GM18526 (cell line): Measurements from ENCODE around the gene PIP5K1A.
A peak's percentile ranks its signal among the peaks of the same experiment; 100 is the strongest.

ENCODE experiments used
- POLR2A ChIP-seq: IDR thresholded peaks from 3 replicates; pipeline ENCODE4 v1.6.1; 2011; ENCODE audit not compliant: insufficient read length; ENCODE audit errors: extremely low read depth

Gene PIP5K1A, protein sequence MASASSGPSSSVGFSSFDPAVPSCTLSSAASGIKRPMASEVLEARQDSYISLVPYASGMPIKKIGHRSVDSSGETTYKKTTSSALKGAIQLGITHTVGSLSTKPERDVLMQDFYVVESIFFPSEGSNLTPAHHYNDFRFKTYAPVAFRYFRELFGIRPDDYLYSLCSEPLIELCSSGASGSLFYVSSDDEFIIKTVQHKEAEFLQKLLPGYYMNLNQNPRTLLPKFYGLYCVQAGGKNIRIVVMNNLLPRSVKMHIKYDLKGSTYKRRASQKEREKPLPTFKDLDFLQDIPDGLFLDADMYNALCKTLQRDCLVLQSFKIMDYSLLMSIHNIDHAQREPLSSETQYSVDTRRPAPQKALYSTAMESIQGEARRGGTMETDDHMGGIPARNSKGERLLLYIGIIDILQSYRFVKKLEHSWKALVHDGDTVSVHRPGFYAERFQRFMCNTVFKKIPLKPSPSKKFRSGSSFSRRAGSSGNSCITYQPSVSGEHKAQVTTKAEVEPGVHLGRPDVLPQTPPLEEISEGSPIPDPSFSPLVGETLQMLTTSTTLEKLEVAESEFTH

DNA sequence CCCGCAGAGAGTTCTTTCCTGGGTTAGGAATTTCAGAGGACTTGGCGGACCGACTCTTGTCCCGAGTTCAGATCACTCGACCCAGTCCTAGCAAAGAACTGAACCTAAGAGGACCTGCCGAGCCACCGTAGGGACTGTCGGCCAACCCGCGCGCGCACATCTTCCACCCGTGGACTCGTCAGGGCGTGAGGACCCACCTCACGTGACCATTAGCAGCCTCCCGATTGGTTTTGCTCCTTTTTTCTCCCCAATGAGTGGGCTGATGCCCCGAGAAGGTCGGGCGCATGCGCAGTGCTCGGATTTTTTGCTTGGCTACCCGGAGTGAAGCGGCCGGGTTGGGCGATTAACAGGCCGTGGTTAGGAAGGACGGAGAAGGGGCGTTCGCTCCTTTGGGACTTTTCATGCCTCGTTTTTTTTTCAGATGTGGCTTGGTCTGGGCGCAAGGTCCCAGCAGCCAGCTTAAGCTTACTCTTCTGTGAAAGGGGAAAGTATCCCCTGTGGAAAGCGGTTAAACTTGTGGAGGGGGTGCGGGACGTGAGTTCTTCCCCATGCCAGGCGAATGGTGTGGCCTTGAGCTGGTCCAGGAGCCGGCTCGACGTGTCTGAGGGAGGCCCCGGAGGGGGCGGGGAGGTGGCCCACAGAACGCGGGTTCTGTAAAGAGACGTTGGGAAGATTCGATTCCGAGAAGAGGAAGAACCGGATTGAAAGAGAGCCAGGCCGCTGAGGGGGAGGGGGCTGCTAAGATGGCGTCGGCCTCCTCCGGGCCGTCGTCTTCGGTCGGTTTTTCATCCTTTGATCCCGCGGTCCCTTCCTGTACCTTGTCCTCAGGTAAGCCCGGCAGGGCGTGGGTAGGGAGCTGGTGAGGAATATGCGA, at the start of gene PIP5K1A:
TSS of gene PIP5K1A (plus strand) at position 299 of the 874 bp plus-strand sequence. CDS start at position 744, 445 bp downstream.
- peak; percentile 76 for TF ChIP-seq POLR2A

DNA sequence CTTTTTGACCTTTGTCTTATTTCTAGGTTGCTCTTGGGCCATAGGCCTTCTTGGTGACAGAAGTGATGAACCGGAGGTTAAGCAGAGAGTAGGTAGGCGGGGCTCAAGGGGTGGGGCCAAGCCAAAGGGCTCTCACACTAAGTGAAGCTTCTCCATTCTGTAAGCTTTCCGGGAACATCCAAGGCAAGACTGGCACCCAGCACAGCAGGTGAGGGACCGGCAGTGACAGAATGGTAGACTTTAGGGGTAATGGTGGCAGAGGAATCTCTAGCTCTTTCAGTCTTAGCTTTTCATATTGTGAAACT, 41.9 kb upstream of the PIP5K1A start, which contains the start of gene TNFAIP8L2:
TSS of gene TNFAIP8L2 (plus strand) at position 135 of the 305 bp plus-strand sequence. CDS start 2,049 bp downstream, outside the sequence.
- TF ChIP-seq POLR2A, result peak; percentile 27

DNA sequence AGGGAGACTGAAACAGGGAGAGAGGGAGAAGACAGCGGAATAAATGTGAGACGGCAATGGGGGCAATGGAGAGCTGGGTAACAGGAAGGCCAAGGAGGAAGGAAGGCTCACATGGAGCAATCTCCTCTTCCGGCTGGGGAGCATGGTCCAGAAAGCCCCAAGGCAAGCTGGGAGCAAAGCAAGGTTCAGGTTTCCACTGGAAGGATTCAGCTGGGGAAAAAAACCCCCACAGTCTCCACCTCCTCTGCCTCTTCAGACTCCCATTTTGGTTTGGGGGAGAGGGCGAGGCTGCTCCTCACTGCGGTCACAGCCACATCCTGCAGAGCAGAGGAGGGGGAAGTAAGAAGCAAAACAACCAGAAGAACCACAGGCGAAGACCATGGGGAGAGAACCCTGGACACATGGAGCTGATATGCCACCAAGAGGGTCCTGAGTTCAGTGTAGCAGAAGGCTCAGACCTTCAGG, 41.3 kb upstream of the PIP5K1A start:
- no peak for TF ChIP-seq POLR2A

DNA sequence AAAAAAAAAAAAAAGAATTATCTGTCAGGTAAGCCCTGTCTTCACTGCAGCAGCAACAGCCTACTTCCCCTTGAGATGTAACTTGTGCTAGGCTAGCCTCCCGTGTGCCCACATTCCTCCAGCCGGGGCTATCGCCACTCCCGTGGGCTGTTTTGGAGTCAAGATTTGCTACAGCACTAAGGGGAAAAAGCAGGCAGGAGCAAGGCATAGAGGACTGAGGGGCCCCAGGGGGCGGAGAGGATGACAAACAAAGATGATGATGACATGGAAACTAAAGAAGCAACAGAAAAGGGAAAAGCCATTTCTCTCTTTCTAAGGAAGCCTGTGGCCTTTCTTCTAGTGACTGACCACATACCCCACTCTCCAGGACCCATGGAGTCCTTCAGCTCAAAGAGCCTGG, 40.0 kb upstream of the PIP5K1A start:
- no peak for TF ChIP-seq POLR2A

DNA sequence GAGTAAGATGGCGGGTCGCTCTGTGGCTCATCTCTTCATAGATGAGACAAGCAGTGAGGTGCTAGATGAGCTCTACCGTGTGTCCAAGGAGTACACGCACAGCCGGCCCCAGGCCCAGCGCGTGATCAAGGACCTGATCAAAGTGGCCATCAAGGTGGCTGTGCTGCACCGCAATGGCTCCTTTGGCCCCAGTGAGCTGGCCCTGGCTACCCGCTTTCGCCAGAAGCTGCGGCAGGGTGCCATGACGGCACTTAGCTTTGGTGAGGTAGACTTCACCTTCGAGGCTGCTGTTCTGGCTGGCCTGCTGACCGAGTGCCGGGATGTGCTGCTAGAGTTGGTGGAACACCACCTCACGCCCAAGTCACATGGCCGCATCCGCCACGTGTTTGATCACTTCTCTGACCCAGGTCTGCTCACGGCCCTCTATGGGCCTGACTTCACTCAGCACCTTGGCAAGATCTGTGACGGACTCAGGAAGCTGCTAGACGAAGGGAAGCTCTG, 39.6 kb upstream of the PIP5K1A start:
- TF ChIP-seq POLR2A, result no peak

DNA sequence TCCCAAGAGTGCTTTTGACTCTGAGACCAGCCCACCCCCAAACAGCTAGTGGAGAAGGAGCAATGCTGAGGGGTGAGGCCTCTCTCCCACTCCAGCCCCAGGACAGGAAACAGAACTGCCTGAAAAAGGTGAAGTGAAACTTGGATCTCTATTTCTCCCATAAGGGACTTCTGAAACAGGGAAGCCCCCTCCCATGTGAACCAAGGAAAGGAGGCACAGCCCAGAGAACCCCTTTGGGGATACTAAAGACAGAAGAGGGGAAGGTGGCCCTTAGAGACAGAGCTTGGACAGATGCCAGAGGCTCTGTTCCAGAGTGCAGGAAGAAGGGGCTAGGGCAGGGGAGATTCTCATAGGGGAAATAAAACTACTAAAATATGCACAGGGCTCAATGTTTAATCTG, 39.0 kb upstream of the PIP5K1A start:
- no peak for TF ChIP-seq POLR2A

DNA sequence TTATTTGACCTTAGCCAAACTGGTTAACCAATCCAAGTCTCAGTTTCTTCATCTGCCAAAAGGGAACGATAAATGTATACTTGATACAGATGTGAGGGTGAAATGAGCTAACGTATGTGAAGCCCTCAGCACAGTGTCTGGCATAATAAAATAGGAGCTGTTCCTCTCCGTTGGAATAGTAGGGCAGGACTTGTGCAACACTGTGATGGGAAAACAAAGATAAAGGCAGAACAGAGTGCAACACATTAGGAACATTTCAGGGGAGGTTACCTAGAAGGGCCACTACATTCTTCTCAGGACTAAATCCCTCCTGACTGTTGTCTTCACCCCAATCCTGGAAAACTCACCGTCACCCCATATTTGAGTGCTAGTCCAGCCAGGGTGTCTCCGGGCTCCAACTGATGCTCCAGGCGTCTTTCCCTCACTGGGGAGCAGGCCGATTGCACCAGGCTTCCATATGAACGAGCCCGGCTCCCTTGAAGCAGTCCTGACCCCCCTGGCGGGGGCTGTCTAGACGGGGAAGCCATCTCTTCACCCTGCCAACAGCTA, 33.5 kb upstream of the PIP5K1A start:
- no peak for TF ChIP-seq POLR2A

DNA sequence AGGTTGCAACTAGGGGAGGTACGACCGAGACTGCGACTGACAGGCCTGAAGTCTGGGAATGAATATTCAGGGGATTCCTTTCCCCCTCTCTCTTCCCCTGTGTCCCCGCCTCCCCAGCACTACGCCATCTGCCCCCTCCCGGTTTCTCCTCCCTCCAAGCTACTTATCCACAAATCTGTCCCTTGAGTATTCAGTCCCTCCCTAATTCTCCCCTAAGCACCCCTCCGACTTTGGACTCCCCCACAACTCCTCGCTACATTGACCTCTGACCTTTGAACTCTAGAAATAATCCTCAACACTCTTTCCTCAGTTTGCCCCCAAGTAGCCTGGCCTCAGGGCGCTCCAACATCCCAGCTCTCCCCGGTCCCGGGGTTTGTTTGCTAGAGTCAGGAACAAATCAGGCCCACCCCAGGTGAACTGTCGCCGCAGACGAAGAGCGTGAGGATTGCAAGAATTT, 33.0 kb upstream of the PIP5K1A start:
- TF ChIP-seq POLR2A, result no peak

DNA sequence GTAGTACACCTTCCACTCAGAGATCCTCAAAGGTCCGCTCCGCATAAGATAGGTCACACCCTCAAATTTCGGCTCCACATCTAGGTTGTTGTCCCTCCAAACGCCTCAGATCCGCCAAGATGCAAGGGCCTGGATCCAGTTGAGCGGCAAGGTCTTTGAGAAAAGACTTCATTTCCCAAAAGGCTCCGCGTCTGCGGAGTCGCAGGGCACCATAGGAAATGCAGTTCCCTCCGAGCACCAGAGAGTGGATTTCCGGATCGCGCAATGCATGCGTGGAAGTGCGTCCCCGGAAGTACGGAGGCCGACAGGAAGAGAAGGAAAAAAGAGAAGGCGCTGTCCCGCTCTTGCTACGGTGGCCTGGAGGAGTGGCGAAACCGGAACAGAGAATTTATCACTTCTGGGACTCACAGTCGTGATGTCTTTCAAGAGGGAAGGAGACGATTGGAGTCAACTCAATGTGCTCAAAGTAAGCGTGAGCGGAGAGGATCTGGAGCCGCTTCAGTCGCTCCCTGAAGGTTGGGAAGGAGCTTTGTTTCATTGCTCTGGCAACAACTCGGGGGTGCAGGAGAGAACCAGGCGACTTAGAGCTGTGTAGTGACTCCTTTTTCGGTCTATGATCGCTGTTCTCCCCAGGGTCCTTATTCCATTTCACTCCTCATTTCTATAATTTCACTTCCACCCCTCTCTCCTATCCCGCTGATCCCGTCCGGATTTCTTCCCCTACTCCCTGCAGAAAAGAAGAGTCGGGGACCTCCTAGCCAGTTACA, 32.4 kb upstream of the PIP5K1A start, which contains the start of the genes LYSMD1 and SCNM1:
TSS of gene LYSMD1 (minus strand) at position 165 of the 767 bp plus-strand sequence. CDS start 644 bp downstream, outside the sequence.
TSS of gene SCNM1 (plus strand) at position 407 of the 767 bp plus-strand sequence. CDS start at position 416, 9 bp downstream.
- peak; percentile 68 for TF ChIP-seq POLR2A

DNA sequence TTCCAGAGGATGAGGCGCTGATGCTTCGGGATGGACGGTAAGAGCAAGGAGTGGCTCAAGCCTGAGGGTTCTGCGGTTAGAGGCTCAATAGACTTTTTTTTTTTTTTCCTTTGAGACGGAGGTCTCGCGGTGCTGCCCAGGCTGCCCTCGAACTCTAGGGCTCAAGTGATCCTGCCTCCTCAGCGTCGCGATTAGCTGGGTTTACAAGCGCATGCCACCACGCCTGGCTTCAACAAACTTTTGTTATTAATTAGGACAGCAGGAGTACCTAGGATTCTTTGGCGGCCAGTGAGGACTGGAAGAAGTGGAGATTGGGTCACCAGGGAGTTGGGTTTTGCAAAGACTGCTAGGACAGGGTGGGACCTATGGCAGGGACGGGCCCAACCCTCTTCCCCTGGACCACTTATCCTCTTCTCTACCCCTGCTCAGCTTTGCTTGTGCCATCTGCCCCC, 31.8 kb upstream of the PIP5K1A start:
- TF ChIP-seq POLR2A, result no peak

DNA sequence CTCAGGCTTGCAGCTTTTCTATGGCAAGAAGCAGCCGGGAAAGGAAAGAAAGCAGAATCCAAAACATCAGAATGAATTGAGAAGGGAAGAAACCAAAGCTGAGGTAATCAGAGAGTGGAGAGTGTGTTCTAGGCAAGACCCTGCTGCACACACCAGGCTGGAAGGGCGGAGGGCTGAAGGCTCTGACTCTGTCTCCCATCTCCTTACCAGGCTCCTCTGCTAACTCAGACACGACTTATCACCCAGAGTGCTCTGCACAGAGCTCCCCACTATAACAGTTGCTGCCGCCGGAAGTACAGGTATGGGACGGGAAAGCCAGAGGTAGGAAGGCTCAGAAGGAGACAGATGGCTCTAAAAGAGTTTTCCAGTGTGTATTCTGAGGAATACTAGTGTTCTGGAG, 31.2 kb upstream of the PIP5K1A start:
- TF ChIP-seq POLR2A, result no peak

DNA sequence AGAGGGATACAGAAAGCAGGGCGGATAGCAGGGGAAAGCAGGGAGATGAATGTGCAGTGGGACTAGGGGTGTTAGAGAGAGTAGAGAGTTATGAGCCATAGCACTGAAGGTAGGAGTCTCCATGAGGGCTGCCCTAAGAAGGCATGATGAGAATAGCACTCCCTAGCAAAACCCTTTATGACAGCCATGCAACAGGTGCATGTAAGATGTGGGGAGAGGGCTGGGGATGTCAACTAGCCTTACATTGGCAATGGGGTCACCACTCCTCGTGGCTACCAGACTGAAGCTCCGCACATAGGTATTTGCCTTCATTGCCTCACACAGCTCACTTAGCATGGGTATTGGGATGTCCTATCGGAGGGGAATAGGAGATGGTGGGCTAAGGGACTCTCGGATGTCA, 27.2 kb upstream of the PIP5K1A start:
- no peak for TF ChIP-seq POLR2A

DNA sequence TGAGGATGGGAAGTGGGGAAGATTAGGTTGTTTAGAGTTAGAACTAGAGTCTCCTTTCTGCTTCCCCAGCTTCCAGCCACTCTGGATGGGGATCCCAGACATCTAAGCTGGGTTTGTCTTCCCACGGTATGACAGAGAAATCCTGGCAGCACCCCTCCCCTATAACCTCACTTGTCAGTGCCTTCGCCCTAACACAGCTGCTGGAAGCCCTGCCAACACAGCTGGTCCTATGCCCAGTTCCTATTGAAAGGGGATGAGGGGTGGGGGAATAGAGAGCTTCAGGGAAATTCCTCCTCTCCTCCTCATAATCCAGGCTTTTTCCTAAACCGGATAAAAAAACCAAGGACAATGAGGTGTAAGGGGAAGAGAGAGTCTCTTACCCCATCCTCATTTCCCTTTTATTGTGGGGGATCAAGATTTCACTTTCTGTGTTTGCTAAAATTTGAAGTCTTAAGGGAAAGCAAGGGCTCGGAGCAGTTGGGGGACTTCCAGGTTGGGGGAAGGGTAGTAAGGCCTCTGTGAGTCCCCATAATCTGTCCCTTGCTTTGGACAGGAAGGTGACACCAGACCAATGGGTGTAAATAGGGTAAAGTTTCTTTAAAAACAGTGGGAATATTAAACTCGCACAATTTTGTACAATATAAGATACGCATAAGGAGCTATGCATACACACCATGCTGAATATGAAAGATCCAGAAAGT, 23.2 kb upstream of the PIP5K1A start:
- TF ChIP-seq POLR2A, result no peak
